ENCODE results near the gene EFCAB9. TPM values are rescaled to one million over a fixed set of nuclear protein-coding genes. Genes with fewer than 3 reads are reported as not detected.

The EFCAB9 gene
- total RNA-seq, 4 donors from 2014 or later = not detected

GRCh38 chr5:172168311-172168710 is 25.7 kb upstream of the EFCAB9 start:
- H3K36me3 ChIP-seq = no peaks in the 10 kb centered on the region
- no peaks in the 10 kb centered on the region for H3K27me3 ChIP-seq
- peak overlapping the region in 3 of 4 donors; percentile 59 to 66 (median 59) for H3K27ac ChIP-seq
- WGBS, 2 donors (ENCODE audit: low coverage in 1 of 2) = 33 to 62% methylated on average over 4 of the region's 8 CpGs
- H3K9me3 ChIP-seq = no peaks in the 10 kb centered on the region
- H3K4me1 ChIP-seq = peaks cover 0 to 64% (median 32%) of the 10 kb centered on the region in 3 donors
- TF ChIP-seq POLR2AphosphoS5 (IDR thresholded peaks at IDR 0.05) (no peak), EP300 (IDR thresholded peaks at IDR 0.05) (no peak), POLR2A (IDR thresholded peaks at IDR 0.05) (no peak)
- TF ChIP-seq, protein P1, sequence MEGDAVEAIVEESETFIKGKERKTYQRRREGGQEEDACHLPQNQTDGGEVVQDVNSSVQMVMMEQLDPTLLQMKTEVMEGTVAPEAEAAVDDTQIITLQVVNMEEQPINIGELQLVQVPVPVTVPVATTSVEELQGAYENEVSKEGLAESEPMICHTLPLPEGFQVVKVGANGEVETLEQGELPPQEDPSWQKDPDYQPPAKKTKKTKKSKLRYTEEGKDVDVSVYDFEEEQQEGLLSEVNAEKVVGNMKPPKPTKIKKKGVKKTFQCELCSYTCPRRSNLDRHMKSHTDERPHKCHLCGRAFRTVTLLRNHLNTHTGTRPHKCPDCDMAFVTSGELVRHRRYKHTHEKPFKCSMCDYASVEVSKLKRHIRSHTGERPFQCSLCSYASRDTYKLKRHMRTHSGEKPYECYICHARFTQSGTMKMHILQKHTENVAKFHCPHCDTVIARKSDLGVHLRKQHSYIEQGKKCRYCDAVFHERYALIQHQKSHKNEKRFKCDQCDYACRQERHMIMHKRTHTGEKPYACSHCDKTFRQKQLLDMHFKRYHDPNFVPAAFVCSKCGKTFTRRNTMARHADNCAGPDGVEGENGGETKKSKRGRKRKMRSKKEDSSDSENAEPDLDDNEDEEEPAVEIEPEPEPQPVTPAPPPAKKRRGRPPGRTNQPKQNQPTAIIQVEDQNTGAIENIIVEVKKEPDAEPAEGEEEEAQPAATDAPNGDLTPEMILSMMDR (IDR thresholded peaks at IDR 0.05) = no peak
- ATAC-seq = no peak
- no peak overlapping the region for H3K4me3 ChIP-seq

GRCh38 chr5:172169216-172169615 is 24.8 kb upstream of the EFCAB9 start:
- no peak for TF ChIP-seq POLR2AphosphoS5 (IDR thresholded peaks at IDR 0.05)
- TF ChIP-seq, protein P1 (IDR thresholded peaks at IDR 0.05) = no peak
- no peak for TF ChIP-seq POLR2A (IDR thresholded peaks at IDR 0.05)
- TF ChIP-seq EP300 (IDR thresholded peaks at IDR 0.05) = no peak
- no peaks in the 10 kb centered on the region for H3K9me3 ChIP-seq
- no peaks in the 10 kb centered on the region for H3K36me3 ChIP-seq
- peaks cover 0 to 63% (median 29%) of the 10 kb centered on the region in 3 donors for H3K4me1 ChIP-seq
- no peak for ATAC-seq
- H3K27me3 ChIP-seq = no peaks in the 10 kb centered on the region
- H3K27ac ChIP-seq = peak overlapping the region in 1 of 4 donors; percentile 59
- WGBS, 2 donors (ENCODE audit: low coverage in 1 of 2) = 100% methylated on average over 1 to 2 of the region's 2 CpGs
- H3K4me3 ChIP-seq = no peak overlapping the region

- Histone ChIP-seq H3K4me3 (no peak overlapping the region), H3K9me3 (no peaks in the 10 kb centered on the region), H3K27me3 (no peaks in the 10 kb centered on the region), H3K4me1 (peaks cover 0 to 63% (median 22%) of the 10 kb centered on the region in 3 donors), H3K36me3 (no peaks in the 10 kb centered on the region), H3K27ac (no peak overlapping the region)
- ATAC-seq = no peak
- 48 to 71% methylated on average over 8 of the region's 9 CpGs for WGBS, 2 donors (ENCODE audit: low coverage in 1 of 2)
- TF ChIP-seq EP300 (IDR thresholded peaks at IDR 0.05) (no peak), POLR2A (IDR thresholded peaks at IDR 0.05) (no peak), POLR2AphosphoS5 (IDR thresholded peaks at IDR 0.05) (no peak)
- TF ChIP-seq, protein P1 (IDR thresholded peaks at IDR 0.05) = no peak
Measured at GRCh38 chr5:172170251-172170701, 23.7 kb upstream of the EFCAB9 start.

DNA sequence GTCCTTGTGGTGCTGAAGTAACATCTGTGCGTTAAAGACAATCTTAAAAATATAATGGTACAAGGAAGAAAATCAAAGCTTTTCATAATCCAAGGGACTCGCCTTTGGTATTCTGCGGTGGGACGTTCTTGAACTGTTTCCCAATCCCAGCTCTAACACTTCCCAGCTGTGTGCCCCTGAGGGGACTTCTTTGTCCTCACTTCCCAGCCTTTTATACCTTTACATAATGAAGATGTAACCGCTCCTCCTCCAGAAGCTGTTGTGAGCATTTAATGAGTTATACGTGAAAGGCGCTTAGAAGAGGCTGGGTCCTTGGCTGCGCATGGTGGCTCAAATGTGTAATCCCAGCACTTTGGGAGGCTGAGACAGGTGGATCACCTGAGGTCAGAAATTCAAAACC is 22.9 kb upstream of the EFCAB9 start:
- H3K4me3 ChIP-seq = no peak overlapping the region
- H3K36me3 ChIP-seq = no peaks in the 10 kb centered on the region
- H3K27me3 ChIP-seq = no peaks in the 10 kb centered on the region
- TF ChIP-seq, protein P1 (IDR thresholded peaks at IDR 0.05) = no peak
- TF ChIP-seq EP300 (IDR thresholded peaks at IDR 0.05) (no peak), POLR2AphosphoS5 (IDR thresholded peaks at IDR 0.05) (no peak), POLR2A (IDR thresholded peaks at IDR 0.05) (no peak)
- ATAC-seq = no peak
- WGBS, 2 donors (ENCODE audit: low coverage in 1 of 2) = 82 to 88% methylated on average over 4 to 8 of the region's 8 CpGs
- H3K9me3 ChIP-seq = no peaks in the 10 kb centered on the region
- peaks cover 0 to 61% (median 20%) of the 10 kb centered on the region in 3 donors for H3K4me1 ChIP-seq
- no peak overlapping the region for H3K27ac ChIP-seq

DNA sequence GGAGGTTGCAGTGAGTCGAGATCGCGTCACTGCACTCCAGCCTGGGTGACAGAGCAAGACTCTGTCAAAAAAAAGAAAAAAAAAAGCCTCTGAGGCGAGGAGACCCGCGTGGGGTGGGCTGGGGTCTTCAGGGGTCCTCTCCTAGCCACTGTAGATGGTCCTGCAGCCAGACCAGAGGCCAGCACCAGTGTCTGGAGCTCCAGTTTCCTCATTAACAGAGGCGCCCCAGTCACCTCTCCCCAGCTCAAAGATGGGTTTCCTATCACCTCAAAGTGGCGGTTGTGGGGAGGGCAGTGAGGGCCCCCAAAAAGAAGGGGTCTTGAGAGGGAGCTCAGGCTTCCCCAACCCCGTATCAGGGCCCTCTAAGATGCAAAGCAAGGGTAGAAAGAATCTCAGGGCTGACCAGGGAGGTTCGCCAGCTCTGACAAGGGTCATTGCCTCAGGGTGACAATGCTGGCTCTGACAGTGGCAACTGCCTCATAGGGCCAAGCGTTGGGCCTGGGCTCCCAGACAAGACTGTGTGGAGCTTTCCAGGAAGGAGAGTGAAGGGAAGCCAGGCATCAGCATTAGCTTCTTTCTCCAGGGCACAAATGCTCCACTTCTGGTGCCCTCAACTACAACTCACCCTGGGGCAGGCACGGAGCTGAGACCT is 20.9 kb upstream of the EFCAB9 start:
- H3K27me3 ChIP-seq = no peaks in the 10 kb centered on the region
- H3K4me1 ChIP-seq = peaks cover 0 to 43% (median 11%) of the 10 kb centered on the region in 3 donors
- no peak overlapping the region for H3K4me3 ChIP-seq
- WGBS, 2 donors (ENCODE audit: low coverage in 1 of 2) = 80 to 85% methylated on average over 4 of the region's 12 CpGs
- ATAC-seq = no peak
- no peaks in the 10 kb centered on the region for H3K9me3 ChIP-seq
- no peaks in the 10 kb centered on the region for H3K36me3 ChIP-seq
- peak overlapping the region in 1 of 4 donors; percentile 7 for H3K27ac ChIP-seq
- TF ChIP-seq POLR2A (IDR thresholded peaks at IDR 0.05) = no peak
- no peak for TF ChIP-seq EP300 (IDR thresholded peaks at IDR 0.05)
- no peak for TF ChIP-seq POLR2AphosphoS5 (IDR thresholded peaks at IDR 0.05)
- TF ChIP-seq, protein P1 (IDR thresholded peaks at IDR 0.05) = no peak
